GM18505 (cell line): ENCODE results near the gene C1orf159.

ENCODE experiments used
- ATAC-seq: cut with Tn5 transposase; IDR thresholded peaks from one replicate; pipeline ENCODE4 v1.9.1; 2021; ENCODE audit not compliant: unreplicated experiment
- POLR2A ChIP-seq: IDR thresholded peaks from 4 replicates; pipeline ENCODE4 v1.6.1; 2011; ENCODE audit warnings: borderline replicate concordance; ENCODE audit not compliant: insufficient read depth, insufficient read length; ENCODE audit errors: extremely low read depth

Gene C1orf159

GRCh38 chr1:1055841-1056736 lies 59.8 kb downstream of the C1orf159 start:
- ATAC-seq, result no peak
- no peak for TF ChIP-seq POLR2A

GRCh38 chr1:1054971-1055370 lies 60.9 kb downstream of the C1orf159 start:
- ATAC-seq, result no peak
- TF ChIP-seq POLR2A, result no peak

GRCh38 chr1:1054099-1054700 lies 61.7 kb downstream of the C1orf159 start:
- no peak for TF ChIP-seq POLR2A

GRCh38 chr1:1053682-1054081 lies 62.2 kb downstream of the C1orf159 start:
- ATAC-seq, result no peak
- TF ChIP-seq POLR2A, result no peak

More at GRCh38 chr1:1054099-1054700, 61.7 kb downstream of the C1orf159 start:
- ATAC-seq, result no peak

DNA sequence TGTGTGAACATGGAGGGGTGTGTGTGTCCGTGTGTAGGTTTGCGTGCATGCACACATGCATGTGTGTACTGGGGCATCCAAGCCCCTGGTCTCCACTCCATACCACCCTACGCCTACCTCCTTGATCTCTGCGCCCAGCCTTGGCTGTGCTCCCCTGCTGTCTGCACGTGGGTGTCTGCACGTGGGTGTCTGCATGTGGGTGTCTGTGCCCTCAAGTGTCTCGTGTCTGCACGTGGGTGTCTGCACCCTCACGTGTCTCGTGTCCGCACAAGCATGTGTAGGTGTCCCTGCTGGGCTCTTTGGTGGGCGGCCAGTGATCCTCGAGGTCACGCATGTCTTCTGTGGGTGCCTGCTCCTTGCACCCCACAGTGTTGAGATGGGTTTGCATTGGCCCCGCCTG lies 62.9 kb downstream of the C1orf159 start:
- ATAC-seq, result no peak
- TF ChIP-seq POLR2A, result no peak

DNA sequence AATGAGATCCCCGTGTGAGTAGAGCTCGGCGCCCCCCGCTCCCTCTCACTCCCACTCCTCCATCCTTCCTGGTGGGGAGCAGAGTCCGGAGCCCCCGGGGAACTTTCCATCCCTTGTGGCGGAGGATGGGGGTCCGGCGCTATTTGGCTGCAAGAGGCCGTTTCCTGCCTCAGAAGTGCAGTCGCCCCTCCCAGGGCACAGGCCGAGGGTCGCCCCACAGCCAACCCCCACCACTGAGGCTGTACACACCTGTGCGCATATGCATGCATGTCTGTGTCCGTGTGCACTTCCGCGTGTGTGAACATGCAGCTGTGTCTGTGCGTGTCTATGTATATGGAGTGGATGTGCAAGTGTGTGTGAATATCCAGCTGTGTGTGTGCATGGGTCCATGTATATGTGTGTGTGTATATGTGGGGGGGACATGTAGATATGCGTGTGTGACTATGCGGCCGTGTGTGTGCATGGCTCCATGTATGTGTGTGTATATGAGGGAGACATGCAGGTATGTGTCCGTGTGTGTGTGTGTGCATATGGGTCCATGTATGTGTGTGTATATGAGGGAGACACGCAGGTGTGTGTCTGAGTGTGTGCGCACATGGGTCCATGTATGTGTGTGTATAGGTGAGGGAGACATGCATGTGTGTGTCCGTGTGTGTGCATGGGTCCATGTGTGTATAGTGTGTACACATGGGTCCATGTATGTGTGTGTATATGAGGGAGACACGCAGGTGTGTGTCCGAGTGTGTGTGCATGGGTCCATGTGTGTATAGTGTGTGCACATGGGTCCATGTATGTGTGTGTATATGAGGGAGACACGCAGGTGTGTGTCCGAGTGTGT lies 63.7 kb downstream of the C1orf159 start:
- TF ChIP-seq POLR2A, result no peak
- ATAC-seq, result no peak

DNA sequence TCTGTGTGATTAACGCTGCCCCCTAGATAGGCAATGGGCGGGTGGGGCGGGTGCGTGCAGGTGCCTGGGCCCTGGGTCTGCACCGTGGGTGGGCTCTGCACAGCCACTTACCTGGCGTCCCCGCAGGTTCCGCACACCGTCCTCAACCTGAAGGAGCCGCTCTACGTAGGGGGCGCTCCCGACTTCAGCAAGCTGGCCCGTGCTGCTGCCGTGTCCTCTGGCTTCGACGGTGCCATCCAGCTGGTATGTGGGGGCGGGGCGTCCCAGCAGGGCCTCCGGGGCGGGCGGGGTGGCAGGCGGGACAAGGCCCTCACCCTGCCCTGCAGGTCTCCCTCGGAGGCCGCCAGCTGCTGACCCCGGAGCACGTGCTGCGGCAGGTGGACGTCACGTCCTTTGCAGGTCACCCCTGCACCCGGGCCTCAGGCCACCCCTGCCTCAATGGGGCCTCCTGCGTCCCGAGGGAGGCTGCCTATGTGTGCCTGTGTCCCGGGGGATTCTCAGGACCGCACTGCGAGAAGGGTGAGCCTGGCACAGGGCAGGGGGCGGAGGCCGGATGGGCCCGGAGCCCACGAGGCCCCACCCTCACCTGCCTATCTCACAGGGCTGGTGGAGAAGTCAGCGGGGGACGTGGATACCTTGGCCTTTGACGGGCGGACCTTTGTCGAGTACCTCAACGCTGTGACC lies 64.6 kb downstream of the C1orf159 start:
- no peak for ATAC-seq
- TF ChIP-seq POLR2A, result no peak

- no peak for TF ChIP-seq POLR2A
Observed at GRCh38 chr1:1050577-1051052, 65.3 kb downstream of the C1orf159 start.

GRCh38 chr1:1049318-1050165 lies 66.3 kb downstream of the C1orf159 start:
- no peak for ATAC-seq
- no peak for TF ChIP-seq POLR2A

More at GRCh38 chr1:1050577-1051052, 65.3 kb downstream of the C1orf159 start:
- ATAC-seq, result no peak

- no peak for ATAC-seq
- no peak for TF ChIP-seq POLR2A
Observed at GRCh38 chr1:1048765-1049164, 67.1 kb downstream of the C1orf159 start.

DNA sequence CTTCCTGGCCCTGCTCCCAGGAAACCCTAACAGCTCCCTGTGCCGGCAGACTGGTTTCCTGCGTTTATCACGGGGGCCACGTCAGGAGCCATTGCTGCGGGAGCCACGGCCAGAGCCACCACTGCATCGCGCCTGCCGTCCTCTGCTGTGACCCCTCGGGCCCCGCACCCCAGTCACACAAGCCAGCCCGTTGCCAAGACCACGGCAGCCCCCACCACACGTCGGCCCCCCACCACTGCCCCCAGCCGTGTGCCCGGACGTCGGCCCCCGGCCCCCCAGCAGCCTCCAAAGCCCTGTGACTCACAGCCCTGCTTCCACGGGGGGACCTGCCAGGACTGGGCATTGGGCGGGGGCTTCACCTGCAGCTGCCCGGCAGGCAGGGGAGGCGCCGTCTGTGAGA lies 67.9 kb downstream of the C1orf159 start:
- TF ChIP-seq POLR2A, result no peak
- no peak for ATAC-seq

DNA sequence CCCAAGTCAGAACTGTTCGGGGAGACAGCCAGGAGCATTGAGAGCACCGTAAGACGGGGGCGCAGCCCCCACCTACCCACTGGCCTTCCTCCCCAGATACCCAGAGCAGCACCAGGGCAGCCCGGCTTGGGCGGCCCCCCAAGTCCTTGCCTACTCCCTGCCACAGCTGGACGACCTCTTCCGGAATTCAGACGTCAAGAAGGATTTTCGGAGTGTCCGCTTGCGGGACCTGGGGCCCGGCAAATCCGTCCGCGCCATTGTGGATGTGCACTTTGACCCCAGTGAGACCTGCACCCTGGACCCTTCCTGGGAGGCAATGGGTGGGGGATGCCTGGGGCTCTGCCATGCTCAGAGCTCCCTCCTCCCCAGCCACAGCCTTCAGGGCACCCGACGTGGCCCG lies 68.5 kb downstream of the C1orf159 start:
- no peak for ATAC-seq

More for the DNA sequence above, 68.5 kb downstream of the C1orf159 start:
- TF ChIP-seq POLR2A, result no peak
